Suprapubic skin (tissue), 4 donors: ENCODE data around the gene NDOR1. TPM values are rescaled to one million over a fixed set of nuclear protein-coding genes. Genes with fewer than 3 reads are reported as not detected.
A peak's percentile ranks its signal among the peaks of the same experiment; 100 is the strongest.

Experiments
- DNase-seq, 2 donors: peaks; one replicate each; pipeline ENCODE4 v3.0.0-alpha.2; 2019; ENCODE audit warnings: low spot score in 2 of 2
- H3K27ac ChIP-seq: fragments of 200-600 bp; sonication (generic); one replicate; pipeline ENCODE4 v1.5.1; 2019
- H3K27me3 ChIP-seq: fragments of 200-600 bp; sonication (generic); one replicate; pipeline ENCODE4 v1.5.1; 2019
- H3K36me3 ChIP-seq: fragments of 200-600 bp; sonication (generic); one replicate; pipeline ENCODE4 v1.5.1; 2019
- H3K4me1 ChIP-seq: fragments of 200-600 bp; sonication (generic); one replicate; pipeline ENCODE4 v1.5.1; 2019
- H3K4me3 ChIP-seq: fragments of 200-600 bp; sonication (generic); one replicate; pipeline ENCODE4 v1.5.1; 2019; ENCODE audit warnings: mild to moderate bottlenecking
- H3K9me3 ChIP-seq: fragments of 200-600 bp; sonication (generic); one replicate; pipeline ENCODE4 v1.5.1; 2019
- CTCF ChIP-seq, 2 donors: fragments of 200-600 bp in 1 of 2; fragments of 450-650 bp in 1 of 2; sonication (generic) in 1 of 2; IDR thresholded peaks; one replicate each; pipeline ENCODE4 v1.5.1; 2016 to 2019; ENCODE audit warnings: antibody characterized with exemption in 2 of 2, mild to moderate bottlenecking in 1 of 2, moderate library complexity in 1 of 2
- EP300 ChIP-seq: sonication (generic); formaldehyde crosslinking; IDR thresholded peaks from one replicate; pipeline ENCODE4 v1.6.1; 2017; ENCODE audit warnings: antibody characterized with exemption
- POLR2A ChIP-seq, 2 donors: fragments of 450-650 bp; IDR thresholded peaks; one replicate each; pipeline ENCODE4 v1.6.1; 2017; ENCODE audit warnings: antibody characterized with exemption in 2 of 2, mild to moderate bottlenecking in 2 of 2, moderate library complexity in 2 of 2
- POLR2AphosphoS5 ChIP-seq, 3 donors: sonication (generic); formaldehyde crosslinking; IDR thresholded peaks; one replicate each; pipeline ENCODE4 v1.6.1; 2017; ENCODE audit warnings: antibody characterized with exemption in 3 of 3
- WGBS: methylation state at CpG from one replicate; pipeline ENCODE4 v1.1.5; 2018; 5-methylcytosine and 5-hydroxymethylcytosine counted together
- total RNA-seq, 4 donors: library from RNA; depleted of rRNA; stranded (reverse); fragments of >200 nt; gene quantifications; one replicate each; pipeline ENCODE4 v1.1.0, GENCODE V29; 2016

The NDOR1 gene
- total RNA-seq, 4 donors from 2014 or later, result 13.4 to 21.0 (median 20.6) TPM

GRCh38 chr9:137159105-137160053 is 46.1 kb upstream of the NDOR1 start:
- peaks cover 41% of the 10 kb centered on the region for H3K4me1 ChIP-seq
- DNase-seq, result no peak
- H3K4me3 ChIP-seq, result no peak overlapping the region
- H3K36me3 ChIP-seq, result no peaks in the 10 kb centered on the region
- TF ChIP-seq POLR2A (IDR thresholded peaks at IDR 0.05) (no peak), EP300 (no peak), CTCF (IDR thresholded peaks at IDR 0.05) (no peak), POLR2AphosphoS5 (IDR thresholded peaks at IDR 0.05) (no peak)
- WGBS, result 52% methylated on average over 14 of the region's 14 CpGs
- H3K9me3 ChIP-seq, result no peaks in the 10 kb centered on the region
- H3K27ac ChIP-seq, result no peak overlapping the region
- H3K27me3 ChIP-seq, result peaks cover 90% of the 10 kb centered on the region

DNA sequence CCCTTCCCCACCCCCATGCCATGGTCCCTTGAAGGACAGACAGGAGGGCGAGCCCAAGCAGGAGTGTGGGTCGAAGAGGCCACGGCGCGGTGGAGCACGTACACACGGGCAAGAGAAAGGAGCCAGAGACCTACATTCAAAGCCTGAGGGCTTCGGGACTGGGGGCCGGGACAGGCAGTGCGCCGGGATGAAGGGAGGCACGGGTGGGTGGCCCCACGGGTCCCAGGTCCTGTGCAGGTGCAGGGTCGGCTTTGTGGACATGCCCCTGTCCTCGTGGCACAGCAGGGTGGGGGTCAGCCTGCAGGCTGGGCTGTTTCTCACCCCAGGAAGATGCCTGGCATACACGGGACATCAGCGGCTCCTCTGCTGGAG is 45.5 kb upstream of the NDOR1 start:
- no peak for TF ChIP-seq POLR2AphosphoS5 (IDR thresholded peaks at IDR 0.05)
- no peak for TF ChIP-seq POLR2A (IDR thresholded peaks at IDR 0.05)
- no peak for TF ChIP-seq CTCF (IDR thresholded peaks at IDR 0.05)
- TF ChIP-seq EP300, result no peak
- H3K9me3 ChIP-seq, result no peaks in the 10 kb centered on the region
- H3K4me3 ChIP-seq, result no peak overlapping the region
- peaks cover 97% of the 10 kb centered on the region for H3K27me3 ChIP-seq
- H3K27ac ChIP-seq, result no peak overlapping the region
- DNase-seq, result no peak
- H3K4me1 ChIP-seq, result peaks cover 41% of the 10 kb centered on the region
- no peaks in the 10 kb centered on the region for H3K36me3 ChIP-seq
- WGBS, result 40% methylated on average over 15 of the region's 17 CpGs

DNA sequence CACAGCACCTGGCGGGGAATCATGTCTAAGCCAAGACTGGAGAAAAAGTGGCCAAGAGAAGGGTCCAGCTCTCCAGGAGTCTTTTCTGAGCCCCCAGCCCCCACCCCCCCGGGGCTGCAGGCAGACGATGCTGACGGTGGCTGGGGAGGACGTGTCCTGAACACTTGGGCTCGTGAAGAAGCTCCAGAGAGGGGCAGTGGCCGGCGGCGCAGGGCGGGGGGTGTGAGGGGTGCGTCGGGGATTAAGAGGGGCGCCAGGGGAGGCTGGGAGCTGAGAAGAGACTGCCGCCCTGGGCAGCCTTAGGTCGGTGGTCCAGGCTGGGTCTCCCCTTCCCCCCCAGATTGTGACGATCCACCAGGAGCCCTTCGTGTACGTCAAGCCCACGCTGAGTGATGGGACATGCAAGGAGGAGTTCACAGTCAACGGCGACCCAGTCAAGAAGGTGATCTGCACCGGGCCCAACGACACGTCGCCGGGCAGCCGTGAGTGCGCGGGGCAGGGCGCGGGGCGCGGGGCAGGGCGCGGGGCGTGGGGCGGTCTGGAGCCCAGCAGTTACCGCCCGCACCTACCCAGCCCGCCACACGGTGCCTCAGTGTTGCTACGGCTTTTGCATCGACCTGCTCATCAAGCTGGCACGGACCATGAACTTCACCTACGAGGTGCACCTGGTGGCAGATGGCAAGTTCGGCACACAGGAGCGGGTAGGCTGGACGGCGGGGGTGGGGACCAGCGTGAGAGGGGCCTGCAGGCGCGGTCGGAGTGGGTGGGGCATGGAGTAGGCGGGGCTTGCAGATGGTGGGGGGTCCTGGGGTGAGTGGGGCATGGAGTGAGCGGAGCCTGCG is 44.6 kb upstream of the NDOR1 start:
- no peak overlapping the region for H3K4me3 ChIP-seq
- peaks cover 41% of the 10 kb centered on the region for H3K4me1 ChIP-seq
- no peak overlapping the region for H3K27ac ChIP-seq
- WGBS, result 29% methylated on average over 40 of the region's 56 CpGs
- TF ChIP-seq EP300, result no peak
- TF ChIP-seq CTCF (IDR thresholded peaks at IDR 0.05), result no peak
- TF ChIP-seq POLR2AphosphoS5 (IDR thresholded peaks at IDR 0.05), result no peak
- no peak for TF ChIP-seq POLR2A (IDR thresholded peaks at IDR 0.05)
- H3K9me3 ChIP-seq, result no peaks in the 10 kb centered on the region
- peaks cover 98% of the 10 kb centered on the region for H3K27me3 ChIP-seq
- no peak for DNase-seq
- no peaks in the 10 kb centered on the region for H3K36me3 ChIP-seq

- Histone ChIP-seq H3K4me3 (peak overlapping the region; percentile 22), H3K4me1 (peaks cover 34% of the 10 kb centered on the region), H3K27ac (no peak overlapping the region), H3K9me3 (no peaks in the 10 kb centered on the region), H3K36me3 (no peaks in the 10 kb centered on the region), H3K27me3 (peaks cover 98% of the 10 kb centered on the region)
- WGBS, result 6% methylated on average over 15 of the region's 71 CpGs
- TF ChIP-seq POLR2A (IDR thresholded peaks at IDR 0.05) (no peak), EP300 (no peak), CTCF (IDR thresholded peaks at IDR 0.05) (no peak), POLR2AphosphoS5 (IDR thresholded peaks at IDR 0.05) (no peak)
- no peak for DNase-seq
Measured at GRCh38 chr9:137161558-137162486, 43.7 kb upstream of the NDOR1 start.
